ENCODE results near the gene PTPRE.

DNA sequence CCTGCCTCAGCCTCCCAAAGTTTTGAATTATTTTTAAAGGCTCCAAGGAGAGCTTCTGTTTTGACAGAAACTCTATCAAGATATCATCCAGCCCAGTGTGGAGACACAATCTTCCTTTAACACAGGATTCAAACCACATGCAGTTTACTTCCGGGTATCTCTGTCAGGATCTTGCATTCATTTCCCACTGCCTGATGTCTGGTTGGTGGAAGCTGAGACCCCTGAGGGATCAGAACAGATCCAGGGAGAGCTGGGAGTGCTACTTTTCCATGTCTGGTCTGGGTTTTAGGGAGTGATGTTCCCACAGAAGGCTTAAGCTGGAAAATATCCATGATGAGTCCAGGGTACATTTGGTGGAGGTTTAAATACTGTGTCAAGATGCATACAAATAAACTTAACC is 16.7 kb downstream of the PTPRE start:
- TF ChIP-seq POLR2A (IDR thresholded peaks at IDR 0.05; ENCODE audit: low read depth, low read length) (no peak), POLR2AphosphoS5 (IDR thresholded peaks at IDR 0.05; ENCODE audit: low read depth, low read length) (no peak), PAX5 (IDR thresholded peaks at IDR 0.05; ENCODE audit: insufficient read depth, low read length, severe bottlenecking) (no peak), TAF1 (IDR thresholded peaks at IDR 0.05; ENCODE audit: low read depth, low read length) (no peak), SPI1 (IDR thresholded peaks at IDR 0.05; ENCODE audit: low read depth, low read length) (no peak), POU2F2 (IDR thresholded peaks at IDR 0.05; ENCODE audit: low read depth, low read length) (no peak)
